GM19351 (cell line): ENCODE results near the gene TMEM45B.
"Not testable (repeated sequence)": the region's sequence is repeated elsewhere in the genome, so short reads cannot be mapped to it uniquely, and the experiment has no call there.

Experiments
- ATAC-seq: cut with Tn5 transposase; IDR thresholded peaks from one replicate; pipeline ENCODE4 v1.9.1; 2021; ENCODE audit warnings: mild to moderate bottlenecking, moderate library complexity; ENCODE audit not compliant: unreplicated experiment

Gene TMEM45B

GRCh38 chr11:129804012-129804411 lies 11.6 kb upstream of the TMEM45B start:
- no peak for ATAC-seq

GRCh38 chr11:129808241-129808640 lies 7.4 kb upstream of the TMEM45B start:
- not testable (repeated sequence) for ATAC-seq

GRCh38 chr11:129813231-129813791 lies 2.3 kb upstream of the TMEM45B start:
- no peak for ATAC-seq

GRCh38 chr11:129814244-129815014 lies 1.2 kb upstream of the TMEM45B start:
- ATAC-seq, result no peak

GRCh38 chr11:129817534-129818051 lies 1.9 kb downstream of the TMEM45B start:
- no peak for ATAC-seq

- ATAC-seq, result not testable (repeated sequence)
Measured at GRCh38 chr11:129818236-129818635, 2.6 kb downstream of the TMEM45B start.

GRCh38 chr11:129819237-129819636 lies 3.6 kb downstream of the TMEM45B start:
- no peak for ATAC-seq

GRCh38 chr11:129820228-129820627 lies 4.6 kb downstream of the TMEM45B start:
- ATAC-seq, result not testable (repeated sequence)

GRCh38 chr11:129823281-129823680 lies 7.6 kb downstream of the TMEM45B start:
- ATAC-seq, result not testable (repeated sequence)

- ATAC-seq, result not testable (repeated sequence)
Measured at GRCh38 chr11:129823799-129824198, 8.2 kb downstream of the TMEM45B start.

- ATAC-seq, result no peak
Measured at GRCh38 chr11:129825380-129825779, 9.7 kb downstream of the TMEM45B start.

GRCh38 chr11:129828301-129828836 lies 12.7 kb downstream of the TMEM45B start:
- no peak for ATAC-seq

GRCh38 chr11:129829497-129829896 lies 13.8 kb downstream of the TMEM45B start:
- not testable (repeated sequence) for ATAC-seq

GRCh38 chr11:129831227-129831626 lies 15.6 kb downstream of the TMEM45B start:
- ATAC-seq, result not testable (repeated sequence)

- ATAC-seq, result not testable (repeated sequence)
Measured at GRCh38 chr11:129833260-129833659, 17.6 kb downstream of the TMEM45B start.

- ATAC-seq, result not testable (repeated sequence)
Measured at GRCh38 chr11:129836423-129836891, 20.8 kb downstream of the TMEM45B start.

- no peak for ATAC-seq
Measured at GRCh38 chr11:129836979-129837378, 21.3 kb downstream of the TMEM45B start.

- no peak for ATAC-seq
Measured at GRCh38 chr11:129840236-129840635, 24.6 kb downstream of the TMEM45B start.

- ATAC-seq, result no peak
Measured at GRCh38 chr11:129842138-129842537, 26.5 kb downstream of the TMEM45B start.

- ATAC-seq, result no peak
Measured at GRCh38 chr11:129846508-129847335, 31.1 kb downstream of the TMEM45B start.

- not testable (repeated sequence) for ATAC-seq
Measured at GRCh38 chr11:129847361-129847760, 31.7 kb downstream of the TMEM45B start.
